GM19035 (cell line): Measurements from ENCODE around the gene CARF.
"Not testable (repeated sequence)": the region's sequence is repeated elsewhere in the genome, so short reads cannot be mapped to it uniquely, and the experiment has no call there.

Experiments used
- ATAC-seq: cut with Tn5 transposase; IDR thresholded peaks from one replicate; pipeline ENCODE4 v1.9.1; 2021; ENCODE audit not compliant: unreplicated experiment

Gene CARF

DNA sequence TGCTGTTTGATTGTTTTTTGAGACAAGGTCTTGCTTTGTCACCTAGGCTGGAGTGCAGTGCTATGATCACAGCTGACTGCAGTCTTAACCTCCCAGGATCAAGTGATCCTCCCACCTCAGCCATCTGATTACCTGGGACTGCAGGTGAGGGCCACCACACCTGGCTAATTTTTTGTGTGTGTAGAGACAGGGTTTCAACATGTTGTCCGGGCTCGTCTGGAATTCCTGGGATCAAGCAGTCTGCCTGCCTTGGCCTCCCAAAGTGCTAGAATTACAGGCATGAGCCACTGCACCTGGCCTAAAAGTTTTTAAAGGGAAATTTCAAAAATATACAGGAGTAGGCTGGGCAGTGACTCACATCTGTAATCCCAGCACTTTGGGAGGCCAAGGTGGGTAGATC, 22.4 kb downstream of the CARF start:
- no peak for ATAC-seq

DNA sequence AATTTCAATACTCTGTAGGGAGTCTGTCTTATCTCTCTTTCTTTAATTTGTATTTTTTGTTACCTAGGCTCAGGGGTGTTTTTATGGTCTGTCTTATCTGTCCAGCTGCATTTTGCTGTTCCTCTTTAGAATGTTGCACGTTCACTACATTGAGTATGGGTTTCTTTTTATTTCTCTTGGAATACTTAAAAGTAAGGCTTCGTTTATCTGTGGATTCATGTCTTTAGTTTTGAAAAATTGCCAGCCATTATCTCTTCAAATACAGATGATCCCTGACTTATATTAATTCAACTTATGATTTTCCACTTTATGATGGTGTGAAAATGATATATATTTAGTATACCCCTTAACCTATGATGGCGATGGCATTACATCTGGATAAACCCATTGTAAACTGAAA, 26.9 kb downstream of the CARF start:
- ATAC-seq = no peak

DNA sequence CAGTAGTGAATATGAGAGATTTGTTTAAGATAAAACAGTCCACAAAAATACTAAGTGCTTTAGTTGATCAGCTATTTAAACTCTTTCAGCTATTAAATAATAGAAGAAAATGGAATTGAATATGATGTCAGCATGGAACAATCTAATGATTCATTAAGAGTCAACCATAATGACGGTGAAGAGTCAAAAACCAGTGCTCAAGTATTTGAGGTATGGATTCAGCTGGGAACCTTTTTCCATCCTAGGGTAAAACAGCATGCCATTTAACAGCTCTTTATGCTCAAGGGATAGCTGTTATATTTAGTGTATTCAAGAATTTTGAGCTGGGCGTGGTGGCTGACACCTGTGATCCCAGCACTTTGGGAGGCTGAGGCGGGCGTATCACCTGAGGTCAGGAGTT, 29.7 kb downstream of the CARF start:
- ATAC-seq = no peak

DNA sequence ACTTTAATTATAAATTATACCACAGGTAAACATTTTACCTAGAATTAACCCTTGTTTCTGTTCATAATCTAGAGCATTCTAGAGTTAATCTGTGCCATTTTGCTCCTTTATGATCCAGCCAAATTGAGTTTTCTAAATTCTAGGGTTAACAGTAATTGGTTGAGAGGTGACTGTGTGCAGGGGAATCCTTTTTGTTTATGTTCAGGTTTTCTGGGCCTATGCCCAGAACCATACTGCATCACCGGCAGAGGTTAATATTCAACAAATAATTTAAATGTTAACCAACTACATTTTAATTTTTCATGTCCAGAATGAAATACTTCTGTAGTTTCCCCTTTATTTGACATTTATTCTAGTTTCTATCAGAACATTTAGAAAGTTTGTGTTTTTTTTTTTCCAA, 32.3 kb downstream of the CARF start:
- no peak for ATAC-seq

DNA sequence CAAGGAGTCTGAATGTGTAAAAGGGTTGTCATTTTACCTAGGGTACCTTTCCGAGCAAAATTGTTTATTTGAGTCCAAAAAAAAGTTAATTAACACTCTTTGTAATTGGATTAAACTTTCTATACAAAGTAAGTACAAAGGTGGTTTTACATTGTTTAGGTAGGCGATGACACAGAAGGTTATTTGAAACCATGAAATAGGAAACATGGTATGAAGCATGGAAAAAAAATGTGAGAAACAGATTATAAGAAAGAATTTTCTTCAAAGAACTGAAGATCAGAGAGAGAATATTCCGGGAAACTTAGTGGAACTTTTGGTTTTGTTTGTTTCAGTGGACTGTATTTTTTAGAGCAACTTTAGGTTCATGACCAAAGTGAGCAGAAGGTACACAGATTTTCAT, 32.7 kb downstream of the CARF start:
- no peak for ATAC-seq

DNA sequence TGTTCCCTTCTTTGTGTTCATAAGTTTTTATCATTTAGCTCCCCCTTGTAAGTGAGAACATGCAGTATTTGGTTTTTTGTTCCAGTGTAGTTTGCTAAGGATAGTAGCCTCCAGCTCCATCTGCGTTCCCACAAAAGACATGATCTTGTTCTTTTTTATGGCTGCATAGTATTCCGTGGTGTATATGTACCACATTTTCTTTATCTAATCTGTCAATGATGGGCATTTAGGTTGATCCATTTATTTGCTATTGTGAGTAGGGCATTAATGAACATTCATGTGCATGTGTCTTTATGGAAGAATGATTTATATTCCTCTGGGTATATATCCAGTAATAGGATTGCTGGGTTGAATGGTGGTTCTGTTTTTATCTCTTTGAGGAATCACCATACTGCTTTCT, 33.4 kb downstream of the CARF start:
- no peak for ATAC-seq

DNA sequence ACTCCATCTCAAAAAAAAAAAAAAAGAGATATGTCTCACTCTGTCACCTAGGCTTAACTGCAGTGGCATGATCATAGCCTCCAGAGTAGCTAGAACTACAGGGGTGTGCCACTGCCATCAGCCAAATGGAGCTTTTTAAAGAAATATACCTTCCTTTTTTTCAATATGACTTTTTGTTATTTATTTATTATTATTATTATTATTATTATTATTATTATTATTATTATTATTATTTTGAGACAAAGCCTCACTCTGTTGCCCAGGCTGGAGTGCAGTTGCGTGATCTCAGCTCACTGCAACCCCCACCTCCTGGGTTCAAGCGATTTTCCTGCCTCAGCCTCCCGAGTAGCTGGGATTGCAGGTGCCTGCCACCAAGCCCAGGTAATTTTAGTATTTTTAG, 37.3 kb downstream of the CARF start:
- not testable (repeated sequence) for ATAC-seq

DNA sequence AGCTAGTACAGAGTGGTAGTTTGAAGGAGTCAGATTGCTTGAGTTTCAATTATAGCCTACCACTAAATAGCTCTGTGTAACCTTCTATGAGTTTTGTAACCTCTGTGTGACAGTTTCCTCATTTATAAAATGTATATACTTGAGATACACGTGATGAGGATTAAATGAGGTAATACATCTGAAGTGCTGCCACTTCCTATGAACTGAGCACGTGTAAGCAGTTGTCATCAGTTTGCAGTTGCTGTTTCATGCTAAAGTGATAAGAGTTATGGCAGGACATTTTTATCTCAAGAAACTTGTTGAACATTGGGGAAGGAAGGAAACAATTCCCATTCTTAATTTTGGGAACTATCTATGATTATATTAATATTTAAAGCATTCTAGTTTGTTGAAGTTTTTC, 38.5 kb downstream of the CARF start:
- ATAC-seq = no peak

DNA sequence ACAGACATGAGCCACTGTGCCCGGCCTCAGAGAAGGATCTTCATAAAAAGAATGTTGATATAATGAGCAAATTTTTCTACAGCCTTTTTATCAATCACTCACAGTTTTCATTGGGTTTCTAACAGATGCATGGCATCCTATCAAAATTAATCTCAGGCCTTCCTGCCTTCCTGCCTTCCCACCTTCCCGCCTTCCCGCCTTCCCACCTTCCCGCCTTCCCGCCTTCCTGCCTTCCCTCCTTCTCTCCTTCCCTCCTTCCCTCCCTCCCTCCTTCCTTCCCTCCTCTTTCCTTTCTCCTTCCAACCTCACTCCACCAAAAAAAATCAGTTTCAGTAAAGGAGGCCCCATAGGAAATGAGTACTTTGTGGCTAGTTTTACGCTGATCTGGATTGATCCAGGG, 48.4 kb downstream of the CARF start:
- ATAC-seq = no peak

DNA sequence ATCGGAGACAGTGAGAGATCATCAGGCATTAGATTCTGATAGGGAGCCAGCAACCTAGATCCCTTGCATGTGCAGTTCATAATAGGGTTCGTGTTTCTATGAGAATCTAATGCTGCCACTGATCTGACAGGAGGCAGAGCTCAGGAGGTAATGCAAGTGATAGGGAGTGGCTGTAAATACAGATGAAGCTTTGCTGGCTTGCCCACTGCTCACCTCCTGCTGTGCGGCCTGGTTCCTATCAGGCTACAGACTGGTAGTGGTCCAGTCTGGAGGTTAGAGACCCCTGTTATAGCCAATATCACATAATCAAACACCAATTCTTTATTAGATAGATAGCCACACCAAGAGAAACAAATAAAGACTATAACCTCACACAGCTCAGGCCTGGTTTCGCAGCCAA, 51.6 kb downstream of the CARF start:
- no peak for ATAC-seq

DNA sequence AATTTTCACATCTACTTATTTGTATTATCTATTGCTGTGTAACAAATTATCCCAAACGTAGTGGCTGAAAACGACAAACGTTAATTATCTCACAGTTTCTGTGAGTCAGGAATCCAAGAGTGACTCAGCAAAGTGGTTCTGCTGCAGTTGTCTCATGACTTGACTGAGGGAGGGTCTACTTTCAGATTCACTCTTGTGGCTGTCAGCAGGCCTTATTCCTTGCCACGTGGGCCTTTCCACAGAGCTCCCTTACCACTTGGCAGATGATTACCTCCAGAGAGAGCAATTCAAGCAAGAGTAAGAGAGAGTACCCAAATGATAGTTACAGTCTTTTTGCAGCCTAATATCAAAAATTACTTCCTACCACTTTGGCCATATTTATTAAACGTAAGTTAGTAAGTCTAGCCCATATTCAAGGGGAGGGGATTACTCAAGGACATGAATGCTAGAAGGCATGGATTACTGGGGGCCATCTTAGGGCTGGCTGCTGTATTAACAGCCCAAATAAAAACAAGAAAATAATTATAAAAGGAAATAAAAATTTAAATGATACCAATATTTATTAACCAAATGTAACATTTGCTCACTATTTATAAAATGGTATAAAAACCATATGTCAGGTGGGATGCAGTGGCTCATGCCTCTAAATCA, 53.9 kb downstream of the CARF start:
- no peak for ATAC-seq

DNA sequence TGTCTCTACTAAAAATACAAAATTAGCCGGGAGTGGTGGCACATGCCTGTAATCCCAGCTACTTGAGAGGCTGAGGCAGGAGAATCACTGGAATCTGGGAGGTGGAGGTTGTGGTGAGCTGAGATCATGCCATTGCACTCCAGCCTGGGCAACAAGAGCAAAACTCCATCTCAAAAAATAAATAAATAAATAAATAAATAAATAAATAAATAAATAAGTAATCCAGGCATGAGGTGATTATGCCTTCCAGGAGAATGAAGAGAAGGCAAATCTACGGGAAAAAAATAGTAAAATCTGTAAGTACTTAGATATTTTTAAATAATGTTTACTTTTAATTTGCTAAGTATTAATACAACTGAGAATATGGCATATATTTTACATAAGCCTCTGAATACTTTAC, 57.3 kb downstream of the CARF start:
- ATAC-seq = not testable (repeated sequence)

DNA sequence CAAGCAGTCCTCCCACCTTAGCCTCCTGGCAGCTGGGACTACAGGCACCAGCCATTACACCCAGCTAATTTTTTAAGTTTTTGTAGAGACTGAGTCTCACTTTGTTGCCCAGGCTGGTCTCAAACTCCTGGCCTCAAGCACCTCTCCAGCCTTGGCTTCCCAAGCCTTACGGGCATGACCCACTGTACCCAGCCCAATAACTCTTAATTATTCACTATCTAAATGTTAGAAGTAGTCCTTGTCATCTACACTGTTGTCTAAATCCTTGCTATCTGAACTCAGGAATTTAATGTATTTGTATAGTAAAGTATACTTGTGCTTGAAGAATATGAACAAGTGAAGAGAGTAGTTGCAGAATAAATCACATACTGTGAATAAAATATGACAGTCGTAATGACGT, 64.7 kb downstream of the CARF start:
- ATAC-seq = no peak

DNA sequence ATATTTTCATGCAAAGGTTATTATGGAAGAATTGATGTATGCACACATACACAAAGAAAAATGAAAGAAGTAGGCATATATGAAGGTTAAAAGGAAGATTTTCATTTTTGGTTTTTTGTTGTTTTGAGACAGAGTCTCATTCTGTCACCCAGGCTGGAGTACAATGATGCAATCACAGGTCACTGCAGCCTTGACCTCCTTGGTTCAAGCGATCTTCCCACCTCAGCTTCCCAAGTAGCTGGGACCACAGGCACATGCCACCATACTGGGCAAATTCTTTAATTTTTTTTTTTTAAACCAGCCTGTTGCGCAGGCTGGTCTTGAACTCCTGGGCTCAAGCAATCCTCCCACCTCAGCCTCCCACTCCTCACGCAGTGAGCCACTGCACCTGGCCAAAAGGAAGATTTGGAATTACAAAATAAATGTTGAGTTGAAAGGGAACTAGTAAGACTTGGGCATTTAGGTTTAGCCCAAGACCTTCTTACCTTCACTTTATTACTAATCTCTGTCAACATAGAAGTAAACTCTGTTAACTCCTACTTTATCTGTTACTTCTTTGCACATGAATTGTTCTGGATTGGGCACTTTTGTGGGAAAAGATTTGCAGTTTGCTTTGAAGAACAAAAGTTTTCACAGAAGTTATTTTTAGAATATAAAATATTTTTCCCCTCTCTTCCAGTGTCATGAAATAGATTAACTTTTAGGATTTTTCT, 70.9 kb downstream of the CARF start:
- ATAC-seq = no peak

DNA sequence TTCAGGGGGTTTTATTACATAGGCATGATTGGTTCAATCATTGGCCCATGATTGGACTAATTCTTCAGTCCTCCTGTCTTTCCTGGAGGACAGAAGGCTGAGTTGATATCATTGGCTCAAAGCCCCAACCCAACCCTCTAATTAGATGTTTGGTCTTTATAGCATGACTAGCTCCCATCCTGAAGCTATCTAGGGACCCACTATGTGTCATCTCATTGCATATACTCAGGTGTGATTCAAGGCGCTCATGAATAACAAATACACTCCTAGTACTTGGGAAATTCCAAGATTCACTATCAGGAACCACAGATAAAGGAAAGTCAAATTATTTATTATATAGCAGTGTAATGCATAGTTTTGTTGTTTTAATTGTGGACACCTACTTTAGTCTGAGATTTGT, 77.7 kb downstream of the CARF start:
- no peak for ATAC-seq

DNA sequence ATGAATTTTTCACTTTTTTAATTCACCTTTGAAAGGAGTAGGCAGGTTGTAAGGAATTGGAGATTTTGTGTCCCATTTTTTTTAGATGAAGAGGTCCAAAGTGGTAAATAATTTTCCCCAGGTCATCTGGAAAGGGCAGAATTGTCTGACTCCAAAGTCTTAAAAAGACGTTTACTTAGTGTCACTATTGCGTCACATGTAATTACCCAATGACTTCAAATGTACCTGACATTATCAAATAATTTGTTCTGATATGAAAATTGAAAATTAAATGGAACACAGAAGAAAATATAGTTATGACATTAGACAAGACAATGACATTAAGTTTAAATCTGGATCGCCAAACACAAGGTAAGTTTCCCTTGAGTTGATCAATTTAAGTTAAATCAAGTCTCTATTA, 78.4 kb downstream of the CARF start:
- no peak for ATAC-seq

DNA sequence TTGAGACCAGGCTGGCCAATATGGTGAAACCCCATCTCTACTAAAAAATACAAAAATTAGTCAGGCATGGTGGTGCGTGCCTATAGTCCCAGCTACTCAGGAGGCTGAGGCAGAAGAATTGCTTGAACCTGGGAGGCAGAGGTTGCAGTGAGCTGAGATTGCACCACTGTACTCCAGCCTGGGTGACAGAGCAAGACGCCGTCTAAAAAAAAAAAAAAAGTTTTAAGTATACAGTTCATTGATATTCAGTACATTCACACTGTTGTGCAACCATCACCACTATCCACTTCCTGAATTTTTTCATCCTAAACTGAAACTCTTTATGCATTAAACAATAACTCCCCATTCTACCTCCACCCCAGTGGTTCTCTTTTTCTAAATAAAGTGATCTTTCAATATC, 85.0 kb downstream of the CARF start:
- ATAC-seq = not testable (repeated sequence)

DNA sequence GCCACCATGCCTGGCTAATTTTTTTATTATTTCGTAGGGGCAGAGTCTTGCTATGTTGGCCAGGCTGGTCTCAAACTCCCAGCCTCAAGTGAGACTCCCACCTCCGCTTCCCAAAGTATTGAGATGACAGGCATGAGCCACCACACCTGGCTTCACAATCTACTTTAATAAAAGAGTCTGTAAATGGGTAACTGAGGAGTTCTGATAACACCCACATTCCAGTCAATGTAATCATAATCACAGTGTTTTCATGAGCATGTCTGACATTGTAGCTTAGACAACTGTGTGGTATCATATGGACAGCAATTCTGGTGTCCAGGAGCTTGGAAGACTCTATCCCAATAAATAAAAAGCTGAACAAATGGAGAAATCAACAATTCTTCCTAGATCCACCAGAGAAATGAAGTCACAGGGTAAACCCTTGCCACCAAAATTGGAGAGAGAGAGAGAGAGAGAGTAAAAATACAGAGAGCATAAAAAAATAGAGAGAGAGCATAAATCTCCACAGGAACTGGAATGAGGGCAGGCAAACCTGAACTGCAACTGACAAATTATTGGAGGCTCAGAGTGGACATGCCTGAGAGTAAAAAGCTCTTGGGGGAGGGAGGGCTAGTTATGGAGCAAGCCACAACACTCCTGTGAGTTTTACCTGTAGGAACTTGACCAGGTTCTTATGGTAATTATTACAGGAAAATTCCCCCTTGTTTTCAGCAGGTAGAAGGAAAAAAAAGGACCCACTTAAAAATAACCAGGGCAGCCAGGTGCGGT, 90.2 kb downstream of the CARF start:
- no peak for ATAC-seq

DNA sequence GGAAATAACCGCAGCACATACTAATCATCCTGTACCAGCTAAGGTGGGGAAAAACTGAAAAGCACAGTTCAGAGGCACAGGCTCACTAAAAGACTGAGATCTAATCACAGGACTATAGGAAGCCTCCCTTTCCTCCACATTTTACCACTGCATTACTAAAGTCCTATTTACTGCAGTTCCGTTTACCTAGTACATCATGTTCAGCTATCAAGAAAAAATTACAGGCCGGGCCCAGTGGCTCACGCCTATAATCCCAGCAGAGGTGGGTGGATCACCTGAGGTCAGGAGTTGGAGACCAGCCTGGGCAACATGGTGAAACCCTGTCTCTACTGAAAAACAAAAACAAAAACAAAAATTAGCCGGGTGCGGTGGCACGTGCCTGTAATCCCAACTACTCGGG, 91.6 kb downstream of the CARF start:
- no peak for ATAC-seq

DNA sequence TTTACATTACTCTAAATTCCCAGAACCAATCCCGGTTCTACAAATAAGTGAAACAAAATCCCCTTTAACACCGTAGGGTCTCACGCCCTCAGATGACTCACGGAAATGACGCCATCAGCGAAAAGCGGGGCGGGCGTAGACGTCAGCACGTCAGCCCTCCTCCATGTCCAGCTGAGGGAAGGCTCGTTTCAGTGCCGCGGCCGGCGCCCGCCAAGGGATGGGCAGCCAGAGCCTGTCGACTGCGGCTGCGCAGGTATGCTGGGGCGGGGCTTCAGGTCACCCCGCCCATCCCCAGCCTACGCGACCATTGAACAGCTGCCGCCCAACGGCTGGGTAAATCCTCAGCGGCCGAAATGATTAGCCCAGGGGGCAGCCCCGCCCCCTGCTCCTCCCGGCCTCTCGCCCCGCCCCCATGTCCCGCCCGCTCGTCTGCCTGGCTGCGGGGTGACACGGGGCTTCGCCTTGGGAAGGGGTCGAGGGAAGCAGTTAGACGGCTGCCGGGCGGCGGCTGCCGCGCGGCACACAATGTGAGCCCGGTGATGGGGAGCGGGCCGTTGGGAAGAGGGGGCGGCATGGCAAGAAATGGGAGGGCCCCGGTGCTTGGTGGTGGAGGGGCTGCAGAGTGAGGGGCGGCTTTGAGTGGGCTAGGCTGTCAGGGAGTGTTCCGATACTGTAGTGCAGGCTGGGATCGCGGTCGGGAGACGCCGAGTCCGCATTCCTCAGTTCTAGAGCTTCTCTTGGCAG, 102.6 kb downstream of the CARF start, which contains the start of gene NBEAL1:
Gene NBEAL1, plus strand, starts transcription at position 420 of the 744 bp plus-strand sequence. CDS start 1,510 bp downstream, outside the sequence.
- peak; percentile 97 for ATAC-seq

DNA sequence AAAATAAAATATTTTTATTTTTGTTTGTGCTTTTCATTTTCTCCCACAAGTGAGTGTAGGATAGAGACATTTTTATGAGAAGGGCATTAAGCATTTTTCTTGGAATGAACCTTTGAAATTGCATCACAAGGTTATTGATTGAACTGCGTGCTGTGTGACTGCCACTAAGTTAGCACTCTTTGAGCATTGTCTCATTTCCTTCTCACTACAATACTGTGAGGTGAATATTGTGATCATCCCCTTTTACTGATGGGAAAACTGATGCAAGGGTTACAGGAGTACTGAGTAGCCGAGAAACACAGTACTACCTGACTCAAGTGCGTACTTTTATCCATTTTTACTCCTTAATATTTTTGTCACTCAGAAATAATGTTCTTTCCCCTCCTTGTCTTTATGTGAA, 104.6 kb downstream of the CARF start:
- no peak for ATAC-seq
